ENCODE results near the gene HEY2.

GRCh38 chr6:125749865-125750691 lies 646 bp downstream of the HEY2 start:
- TF ChIP-seq ZNF565 (CRISPR knock-in tag; conservative IDR thresholded peaks at IDR 0.05; ENCODE audit: low read depth): no peak
- no peak for TF ChIP-seq TOX (CRISPR knock-in tag; IDR thresholded peaks at IDR 0.05; ENCODE audit: borderline replicate concordance)
- TF ChIP-seq ISL1 (CRISPR knock-in tag; IDR thresholded peaks at IDR 0.05): no peak
- no peak for TF ChIP-seq BACH2 (CRISPR knock-in tag; IDR thresholded peaks at IDR 0.05; ENCODE audit: borderline replicate concordance)
